KMS-11 (cell line): ENCODE results near the gene ADAMTS12.

Experiments used
- H2AFZ ChIP-seq: fragments of 200-600 bp; sonication (generic); 2 replicates; pipeline ENCODE4 v1.6.1; 2016; ENCODE audit warnings: antibody characterized with exemption, mixed run types, low read depth
- H3K27ac ChIP-seq: fragments of 200-600 bp; sonication (generic); 2 replicates; pipeline ENCODE4 v1.6.1; 2016; ENCODE audit warnings: mild to moderate bottlenecking, mixed run types
- H3K27me3 ChIP-seq: fragments of 200-600 bp; sonication (generic); 2 replicates; pipeline ENCODE4 v1.6.1; 2017; ENCODE audit warnings: mild to moderate bottlenecking, low read depth, mixed run types, moderate library complexity; ENCODE audit not compliant: insufficient read depth
- H3K36me3 ChIP-seq: fragments of 200-600 bp; sonication (generic); 2 replicates; pipeline ENCODE4 v1.6.1; 2017; ENCODE audit warnings: mild to moderate bottlenecking, mixed run types; ENCODE audit not compliant: insufficient read depth
- H3K4me1 ChIP-seq: fragments of 200-600 bp; sonication (generic); 2 replicates; pipeline ENCODE4 v1.6.1; 2016; ENCODE audit warnings: mild to moderate bottlenecking, low read depth, mixed run types; ENCODE audit not compliant: poor library complexity, severe bottlenecking
- H3K4me2 ChIP-seq: fragments of 200-600 bp; sonication (generic); 2 replicates; pipeline ENCODE4 v1.7.0; 2016; ENCODE audit warnings: mild to moderate bottlenecking, mixed run types
- H3K4me3 ChIP-seq: fragments of 200-600 bp; sonication (generic); IDR thresholded peaks from 2 replicates; pipeline ENCODE4 v1.6.1; 2017; ENCODE audit warnings: low read depth, low read length, mixed read lengths; ENCODE audit not compliant: insufficient read depth
- H3K79me2 ChIP-seq: fragments of 200-600 bp; sonication (generic); 2 replicates; pipeline ENCODE4 v1.6.1; 2016; ENCODE audit warnings: low read depth, mixed run types; ENCODE audit not compliant: insufficient read depth
- H3K9ac ChIP-seq: fragments of 200-600 bp; sonication (generic); 2 replicates; pipeline ENCODE4 v1.6.1; 2016; ENCODE audit warnings: mild to moderate bottlenecking, mixed run types
- H4K20me1 ChIP-seq: fragments of 200-600 bp; sonication (generic); 2 replicates; pipeline ENCODE4 v1.6.1; 2016; ENCODE audit warnings: mild to moderate bottlenecking, mixed run types; ENCODE audit not compliant: insufficient read depth
- TF ChIP-seq, protein P1 (sequence below): fragments of 200-600 bp; sonication (generic); conservative IDR thresholded peaks from 2 replicates; pipeline ENCODE4 v1.6.1; 2017; ENCODE audit warnings: low read depth, mild to moderate bottlenecking, antibody characterized with exemption, low read length, moderate library complexity, mixed read lengths

Gene ADAMTS12

DNA sequence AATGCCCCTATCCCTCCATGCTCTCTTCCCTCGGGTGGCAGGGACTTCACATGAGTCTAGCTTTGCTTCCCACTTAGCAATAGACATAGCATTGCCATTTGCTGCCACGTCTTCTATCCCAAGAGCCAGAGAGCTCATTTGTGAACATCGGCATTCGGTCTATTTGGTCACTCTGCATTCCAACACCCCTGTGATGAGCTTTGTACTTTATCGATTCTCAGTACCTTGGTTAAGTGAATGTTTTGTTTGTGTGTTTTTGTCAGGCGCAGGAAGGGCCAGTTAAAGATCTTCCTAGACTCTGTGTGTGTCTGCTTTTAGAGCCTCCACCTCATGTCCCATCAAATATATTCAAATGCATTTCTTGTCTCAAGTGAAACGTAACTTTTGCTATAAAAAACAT lies 309.4 kb downstream of the ADAMTS12 start:
- Histone ChIP-seq H3K4me3 (no peak overlapping the region), H3K27me3 (no peaks in the 10 kb centered on the region), H3K4me1 (no peaks in the 10 kb centered on the region), H3K9ac (no peak overlapping the region), H4K20me1 (no peaks in the 10 kb centered on the region), H3K36me3 (no peaks in the 10 kb centered on the region), H3K27ac (no peak overlapping the region), H2AFZ (no peak overlapping the region), H3K4me2 (no peak overlapping the region), H3K79me2 (no peaks in the 10 kb centered on the region)
- TF ChIP-seq, protein P1, sequence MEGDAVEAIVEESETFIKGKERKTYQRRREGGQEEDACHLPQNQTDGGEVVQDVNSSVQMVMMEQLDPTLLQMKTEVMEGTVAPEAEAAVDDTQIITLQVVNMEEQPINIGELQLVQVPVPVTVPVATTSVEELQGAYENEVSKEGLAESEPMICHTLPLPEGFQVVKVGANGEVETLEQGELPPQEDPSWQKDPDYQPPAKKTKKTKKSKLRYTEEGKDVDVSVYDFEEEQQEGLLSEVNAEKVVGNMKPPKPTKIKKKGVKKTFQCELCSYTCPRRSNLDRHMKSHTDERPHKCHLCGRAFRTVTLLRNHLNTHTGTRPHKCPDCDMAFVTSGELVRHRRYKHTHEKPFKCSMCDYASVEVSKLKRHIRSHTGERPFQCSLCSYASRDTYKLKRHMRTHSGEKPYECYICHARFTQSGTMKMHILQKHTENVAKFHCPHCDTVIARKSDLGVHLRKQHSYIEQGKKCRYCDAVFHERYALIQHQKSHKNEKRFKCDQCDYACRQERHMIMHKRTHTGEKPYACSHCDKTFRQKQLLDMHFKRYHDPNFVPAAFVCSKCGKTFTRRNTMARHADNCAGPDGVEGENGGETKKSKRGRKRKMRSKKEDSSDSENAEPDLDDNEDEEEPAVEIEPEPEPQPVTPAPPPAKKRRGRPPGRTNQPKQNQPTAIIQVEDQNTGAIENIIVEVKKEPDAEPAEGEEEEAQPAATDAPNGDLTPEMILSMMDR: no peak

DNA sequence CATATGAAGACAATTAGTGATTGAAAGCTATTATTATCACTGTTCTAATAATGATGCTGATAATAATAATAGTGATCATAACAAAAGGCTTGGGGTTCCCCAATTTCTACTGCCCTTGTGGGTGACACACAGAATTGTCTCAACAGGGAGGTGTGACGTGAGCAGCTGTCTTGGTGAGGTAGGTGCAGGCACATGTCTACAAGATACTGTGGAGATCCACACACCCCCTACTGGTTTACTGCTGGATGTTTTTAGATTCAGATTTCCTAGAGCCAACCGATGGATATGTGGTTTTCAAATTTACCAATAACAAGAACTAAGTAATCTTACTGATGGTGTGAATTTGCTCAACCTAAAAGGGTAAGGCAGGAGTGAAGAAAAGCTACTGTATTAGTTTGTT lies 312.0 kb downstream of the ADAMTS12 start:
- Histone ChIP-seq H3K4me2 (no peak overlapping the region), H3K27ac (no peak overlapping the region), H2AFZ (no peak overlapping the region), H3K9ac (no peak overlapping the region), H3K36me3 (no peaks in the 10 kb centered on the region), H3K79me2 (no peaks in the 10 kb centered on the region), H3K4me3 (no peak overlapping the region), H3K4me1 (no peaks in the 10 kb centered on the region), H4K20me1 (no peaks in the 10 kb centered on the region), H3K27me3 (no peaks in the 10 kb centered on the region)
- TF ChIP-seq, protein P1: no peak

DNA sequence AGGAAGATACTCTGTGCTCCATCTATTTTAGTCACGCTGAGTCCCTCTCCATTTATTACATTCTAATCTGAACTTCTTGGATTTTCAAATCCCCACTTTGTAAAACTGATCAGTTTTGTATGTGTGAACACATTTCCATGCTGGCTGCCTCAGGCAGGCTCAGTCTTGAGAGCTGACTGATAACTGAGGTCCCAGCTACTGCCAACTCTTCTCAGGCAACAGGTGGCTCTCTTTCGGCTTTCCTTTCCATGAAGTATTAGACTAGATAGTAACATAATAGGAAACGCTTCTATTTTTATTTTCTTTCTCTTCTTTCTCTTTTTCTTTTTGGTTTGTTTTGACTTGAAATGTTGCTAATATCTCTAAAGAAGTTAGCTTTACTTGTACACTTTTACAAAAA lies 312.6 kb downstream of the ADAMTS12 start:
- no peaks in the 10 kb centered on the region for H3K27me3 ChIP-seq
- H3K79me2 ChIP-seq: no peaks in the 10 kb centered on the region
- no peaks in the 10 kb centered on the region for H3K4me1 ChIP-seq
- H3K27ac ChIP-seq: no peak overlapping the region
- TF ChIP-seq, protein P1: no peak
- H3K36me3 ChIP-seq: no peaks in the 10 kb centered on the region
- no peak overlapping the region for H3K9ac ChIP-seq
- no peak overlapping the region for H3K4me2 ChIP-seq
- no peaks in the 10 kb centered on the region for H4K20me1 ChIP-seq
- H2AFZ ChIP-seq: no peak overlapping the region
- H3K4me3 ChIP-seq: no peak overlapping the region

DNA sequence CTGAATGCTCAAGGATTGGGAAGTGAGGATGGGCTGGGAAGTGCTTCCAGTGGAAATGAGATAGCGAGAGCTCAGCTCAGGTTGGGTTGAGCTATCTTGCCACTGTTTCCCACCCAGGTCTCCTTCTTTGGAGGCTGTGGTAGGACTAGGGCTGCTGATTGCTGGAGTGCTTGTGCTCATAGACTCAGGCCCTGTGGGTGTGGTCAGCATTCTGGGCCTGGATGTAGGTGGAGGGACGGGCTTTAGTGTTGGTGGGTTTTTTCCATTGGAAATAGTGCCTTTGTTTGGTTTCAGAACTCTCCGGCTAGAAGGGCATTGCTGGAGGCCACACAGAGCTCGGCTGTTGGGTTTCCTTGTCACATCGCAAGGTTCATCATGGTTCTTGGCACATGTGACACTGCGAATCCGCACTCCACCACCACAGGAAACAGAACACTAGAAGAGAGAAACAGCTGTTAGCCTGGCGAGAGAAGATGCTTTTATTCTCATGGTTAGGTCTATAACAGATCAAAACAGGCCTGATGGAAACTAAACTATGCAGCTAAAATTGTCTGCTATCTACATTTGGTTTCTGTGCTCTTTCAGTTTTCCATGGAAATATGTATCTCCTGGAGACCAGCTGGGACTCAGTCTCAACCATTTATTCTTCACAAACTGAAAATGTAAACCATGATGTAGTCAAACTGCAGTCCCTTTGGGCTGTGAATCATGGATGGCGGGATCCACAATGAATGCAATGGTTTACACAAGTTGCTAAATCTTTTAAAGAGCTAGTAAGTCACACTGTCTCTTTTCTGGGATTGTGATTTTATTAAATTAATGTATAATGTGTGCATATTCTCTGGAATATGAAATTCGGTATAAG lies 314.8 kb downstream of the ADAMTS12 start:
- Histone ChIP-seq H2AFZ (no peak overlapping the region), H3K36me3 (no peaks in the 10 kb centered on the region), H4K20me1 (no peaks in the 10 kb centered on the region), H3K9ac (no peak overlapping the region), H3K4me3 (no peak overlapping the region), H3K4me2 (no peak overlapping the region), H3K27ac (no peak overlapping the region), H3K79me2 (no peaks in the 10 kb centered on the region), H3K27me3 (no peaks in the 10 kb centered on the region), H3K4me1 (no peaks in the 10 kb centered on the region)
- TF ChIP-seq, protein P1: no peak
